ENCODE measurements around the gene CACNA2D3. TPM values are rescaled to one million over a fixed set of nuclear protein-coding genes. Genes with fewer than 3 reads are reported as not detected.
"Not testable (repeated sequence)": the region's sequence is repeated elsewhere in the genome, so short reads cannot be mapped to it uniquely, and the experiment has no call there.

The CACNA2D3 gene
- 1 to 10 TPM; 1.1 to 2.2 (median 1.6) TPM for polyA plus RNA-seq (ENCODE audit: insufficient read depth in 1 of 5, insufficient read length in 5 of 5, low replicate concordance in 1 of 5)
- long read RNA-seq, donor 1, result 0 reads
- long read RNA-seq, donor 2, result 0 reads
- long read RNA-seq, donor 3, result 0 reads
- long read RNA-seq, donor 4, result 0 reads
- long read RNA-seq, donor 5, result 0 reads
- long read RNA-seq, donor 6, result 0 reads
- long read RNA-seq, donor 7, result 0 reads
- long read RNA-seq, donor 8, result 0 reads

DNA sequence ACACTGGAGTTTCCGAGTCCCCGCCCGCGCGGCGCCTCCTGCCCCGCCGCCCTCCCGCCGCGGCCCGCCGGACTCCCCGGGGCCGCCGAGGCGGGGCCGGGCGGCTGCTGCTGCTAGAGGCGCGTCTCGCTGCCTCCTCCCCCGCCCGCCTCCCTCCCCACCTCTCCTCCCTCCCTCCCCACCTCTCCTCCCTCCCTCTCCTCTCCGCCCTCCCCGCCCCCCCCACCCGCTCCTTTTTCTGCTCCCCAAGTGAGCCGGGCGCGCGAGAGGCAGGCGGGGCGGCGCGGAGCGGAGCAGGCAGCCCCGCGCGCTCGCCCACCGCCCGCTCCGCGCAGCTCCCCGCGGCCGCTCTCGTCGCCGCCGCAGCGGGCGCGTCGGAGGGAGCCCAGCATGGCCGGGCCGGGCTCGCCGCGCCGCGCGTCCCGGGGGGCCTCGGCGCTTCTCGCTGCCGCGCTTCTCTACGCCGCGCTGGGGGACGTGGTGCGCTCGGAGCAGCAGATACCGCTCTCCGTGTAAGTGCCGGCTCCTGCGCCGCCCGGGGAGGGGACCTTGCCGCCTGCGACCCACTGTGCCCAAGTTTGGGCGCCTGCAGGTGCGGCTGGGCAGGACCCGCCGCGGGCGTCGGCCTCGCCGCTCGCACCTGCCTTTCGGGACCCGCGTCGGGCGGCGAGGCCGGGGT lies at the start of gene CACNA2D3:
Gene CACNA2D3 (plus strand): TSS at position 229 of the 679 bp plus-strand sequence.
- no peak for DNase-seq

DNA sequence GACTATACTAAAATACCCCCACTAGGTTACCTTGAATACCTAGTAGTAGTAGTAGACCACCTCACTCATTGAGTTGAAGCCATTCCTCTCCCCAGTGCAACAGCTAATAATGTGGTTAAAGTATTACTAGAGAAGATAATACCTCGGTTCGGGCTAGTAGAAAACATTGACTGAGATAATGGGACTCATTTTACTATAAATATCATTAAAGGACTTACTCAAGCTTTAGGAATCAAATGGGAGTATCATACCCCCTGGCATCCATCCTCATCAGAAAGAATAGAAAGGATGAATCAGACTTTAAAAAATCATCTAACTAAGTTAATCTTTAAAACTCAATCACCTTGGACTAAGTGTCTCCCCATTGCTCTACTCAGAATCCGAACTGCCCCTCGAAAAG lies 49.0 kb upstream of the CACNA2D3 start:
- DNase-seq, result no peak

DNA sequence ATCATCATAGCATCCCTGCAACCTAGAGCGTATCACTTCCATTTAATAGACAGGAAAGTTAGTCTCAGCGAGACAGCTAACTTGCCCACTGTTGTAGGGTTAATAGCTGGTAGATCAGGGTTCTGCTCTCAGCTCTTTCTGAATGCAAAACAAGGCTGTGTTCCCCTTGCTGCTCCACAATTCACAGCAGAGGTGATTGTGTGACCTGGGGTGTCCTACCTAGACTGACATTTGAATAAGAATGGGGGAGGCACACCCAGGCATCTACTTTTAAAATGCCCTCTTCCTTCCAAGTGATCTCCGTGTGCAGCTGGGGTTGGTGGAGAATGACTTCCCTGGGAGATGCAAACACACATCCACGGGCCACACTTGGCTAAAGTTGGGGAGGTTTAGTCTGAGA lies 43.0 kb upstream of the CACNA2D3 start:
- DNase-seq, result no peak

DNA sequence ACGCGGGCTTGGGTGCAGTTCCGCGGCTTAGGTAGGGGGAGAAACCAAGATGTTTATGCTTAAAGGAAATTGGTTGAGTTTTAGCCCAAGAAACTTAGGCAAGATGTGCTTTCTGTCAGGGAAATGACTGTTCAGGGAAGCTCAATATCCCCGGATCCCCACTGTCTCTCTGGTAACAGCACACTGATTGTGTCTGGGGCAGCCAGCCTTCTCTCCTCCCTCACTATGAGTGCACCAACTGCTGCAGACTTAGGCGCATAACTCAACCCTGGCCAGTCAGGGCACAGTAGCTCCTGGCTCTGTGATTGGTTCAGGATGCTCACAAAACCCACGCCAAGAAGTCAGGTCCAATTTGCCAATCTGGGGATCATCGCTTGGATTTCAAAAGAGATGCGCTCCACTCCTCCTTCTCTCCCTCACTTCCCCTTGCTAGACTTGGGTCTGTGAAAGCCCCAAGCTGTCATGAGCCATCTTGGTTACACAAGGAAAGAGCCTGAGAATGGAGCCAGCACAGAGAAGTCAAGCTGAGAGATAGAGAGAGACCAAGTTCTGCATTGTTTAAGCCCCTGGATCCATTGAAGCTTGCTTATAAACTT lies 42.5 kb upstream of the CACNA2D3 start:
- DNase-seq, result no peak

DNA sequence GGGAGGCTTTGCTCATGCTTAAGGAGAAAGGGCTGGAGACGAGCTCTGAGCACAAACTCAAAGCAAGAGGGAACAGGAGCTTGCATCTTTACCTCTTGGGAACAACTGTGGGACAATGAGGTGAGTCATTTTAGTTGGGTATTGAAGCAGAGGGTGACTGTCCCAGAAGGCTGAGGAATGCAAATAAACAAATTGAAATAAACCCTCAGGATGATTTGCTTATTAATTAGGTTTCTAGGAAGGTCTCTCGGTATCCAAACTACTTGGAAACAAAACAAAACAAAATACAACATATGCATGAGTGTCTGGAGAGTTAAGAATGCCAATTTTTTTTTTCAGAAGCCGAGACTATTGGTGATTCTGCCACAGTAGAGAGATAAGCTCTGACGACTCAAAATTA lies 38.4 kb upstream of the CACNA2D3 start:
- DNase-seq, result no peak

DNA sequence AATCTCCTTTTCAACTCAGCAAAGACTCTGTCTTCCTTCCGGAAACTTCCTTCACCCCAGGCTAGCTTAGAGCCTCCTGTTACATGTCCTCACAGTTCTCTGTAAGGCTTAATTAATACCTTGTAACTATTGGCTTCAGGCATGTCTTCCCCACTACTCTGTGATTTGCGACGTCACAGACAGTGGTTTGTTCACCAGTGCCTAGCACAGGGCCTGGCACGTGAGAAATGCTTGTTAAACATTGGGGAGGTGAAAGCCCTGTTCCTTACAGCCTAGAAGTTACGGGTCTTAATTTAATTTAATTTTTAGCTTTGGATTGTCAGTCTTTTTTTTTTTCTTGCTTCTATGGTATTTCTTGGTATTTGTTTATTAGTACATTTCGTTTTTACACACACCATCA lies 36.4 kb upstream of the CACNA2D3 start:
- no peak for DNase-seq

DNA sequence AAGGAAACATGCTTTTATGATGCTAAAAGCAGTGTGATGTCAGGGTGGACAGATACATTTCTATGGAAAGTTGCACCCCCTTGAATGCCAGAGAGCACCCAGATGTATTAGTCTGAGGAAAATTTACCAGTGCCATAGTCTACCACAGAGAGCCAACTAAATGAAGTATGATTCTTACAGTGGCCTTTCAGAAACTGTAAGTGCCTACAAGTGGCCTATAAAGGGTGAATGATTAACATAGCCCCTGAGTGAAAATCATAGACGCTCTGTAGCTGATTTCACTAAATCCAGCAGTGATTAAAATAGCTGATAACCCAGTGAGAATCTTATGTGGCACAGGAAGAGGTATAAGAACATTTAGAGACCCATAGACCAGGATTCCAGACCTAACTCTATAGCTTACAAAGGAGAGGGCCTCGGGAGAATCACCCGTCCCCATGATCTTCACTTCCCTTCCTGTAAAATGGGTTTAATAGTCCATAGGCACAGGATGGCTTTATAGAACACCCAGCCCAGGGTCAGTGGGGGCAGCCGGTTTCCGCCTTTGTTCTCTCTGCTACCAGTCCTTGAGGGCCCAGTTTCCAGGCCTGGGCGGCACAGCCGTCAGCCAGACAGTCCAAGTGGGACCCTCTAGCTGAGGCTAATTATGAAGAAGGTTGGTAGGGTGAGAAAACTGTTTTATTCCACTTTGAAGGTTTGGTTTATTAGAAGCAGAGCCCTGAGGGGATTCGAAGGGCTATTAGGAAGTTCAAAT lies 35.5 kb upstream of the CACNA2D3 start:
- peak; percentile 39 to 43 for DNase-seq

DNA sequence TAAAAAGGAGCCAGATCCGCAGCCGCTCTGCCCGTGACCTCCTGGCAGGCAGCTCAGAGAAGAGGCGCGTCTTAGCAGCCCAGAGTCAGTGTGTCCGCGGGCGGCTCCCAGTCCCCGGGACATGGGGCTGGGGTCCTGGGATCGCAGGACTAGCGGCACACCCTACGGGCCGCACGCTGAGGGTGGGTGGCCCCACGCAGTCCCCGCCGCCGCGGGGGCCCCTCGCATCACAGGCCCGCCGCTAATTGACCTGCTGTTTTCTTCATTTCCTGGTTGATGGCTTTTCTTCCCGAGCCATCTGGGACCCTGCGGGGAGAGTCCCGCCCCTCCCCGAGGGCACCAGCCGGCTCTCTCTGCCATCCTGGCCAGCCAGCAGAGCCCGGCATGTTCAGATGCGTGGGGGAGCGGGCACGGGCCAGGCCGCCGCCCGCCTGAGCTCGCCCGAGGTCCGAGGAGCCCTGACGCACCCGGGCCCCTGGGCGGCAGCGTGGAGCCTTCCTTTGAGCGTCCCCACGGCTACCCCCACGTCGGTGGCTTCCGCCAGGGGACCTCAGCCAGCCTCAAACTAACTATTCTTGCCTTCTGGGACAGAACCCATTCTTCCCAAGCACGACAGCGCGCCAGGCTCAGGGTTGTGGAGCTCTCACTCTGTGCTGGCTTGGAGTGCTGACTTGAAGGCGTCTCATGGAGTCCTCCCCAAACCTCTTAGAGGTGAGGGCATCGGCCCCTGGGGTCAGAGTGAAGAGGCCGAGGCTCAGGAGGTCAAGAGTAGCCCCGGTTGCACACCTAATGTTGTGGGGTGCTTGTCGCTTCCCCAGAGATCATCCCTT lies 34.6 kb upstream of the CACNA2D3 start:
- DNase-seq, result peak; percentile 15 to 19

DNA sequence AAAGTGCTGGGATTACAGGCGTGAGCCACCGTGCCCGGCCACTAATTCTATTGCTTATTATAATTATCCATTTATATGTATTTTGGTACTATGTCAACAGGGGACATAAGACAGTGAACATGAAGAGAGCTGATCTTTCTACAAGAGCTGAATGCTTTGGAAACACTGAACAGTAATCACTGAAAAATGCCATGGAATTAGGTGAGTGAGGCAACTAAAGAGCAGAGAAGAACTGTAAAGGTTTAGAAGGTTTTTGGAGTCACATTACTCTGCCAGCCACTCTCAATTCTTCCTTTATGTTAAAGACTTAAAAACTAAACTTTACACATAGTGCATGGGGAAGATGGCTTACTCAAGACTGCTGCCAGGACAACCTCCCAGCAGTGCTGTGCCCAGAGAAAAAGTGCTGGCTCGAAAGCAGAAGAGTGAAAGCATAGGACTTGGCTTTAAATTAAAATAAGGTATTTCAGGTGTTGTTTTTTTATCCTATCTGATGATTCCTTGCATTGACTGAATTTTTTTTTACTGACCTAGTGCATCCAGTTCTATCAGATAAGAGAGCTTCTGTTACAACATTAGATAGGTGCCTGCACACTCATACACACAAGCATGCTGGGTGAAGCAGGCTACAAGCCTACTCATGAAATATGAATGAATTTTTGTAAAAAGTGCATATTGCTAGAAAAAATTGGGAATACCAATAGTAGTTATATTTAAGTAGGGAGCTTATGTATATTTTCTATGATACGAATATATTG lies 28.7 kb upstream of the CACNA2D3 start:
- no peak for DNase-seq

DNA sequence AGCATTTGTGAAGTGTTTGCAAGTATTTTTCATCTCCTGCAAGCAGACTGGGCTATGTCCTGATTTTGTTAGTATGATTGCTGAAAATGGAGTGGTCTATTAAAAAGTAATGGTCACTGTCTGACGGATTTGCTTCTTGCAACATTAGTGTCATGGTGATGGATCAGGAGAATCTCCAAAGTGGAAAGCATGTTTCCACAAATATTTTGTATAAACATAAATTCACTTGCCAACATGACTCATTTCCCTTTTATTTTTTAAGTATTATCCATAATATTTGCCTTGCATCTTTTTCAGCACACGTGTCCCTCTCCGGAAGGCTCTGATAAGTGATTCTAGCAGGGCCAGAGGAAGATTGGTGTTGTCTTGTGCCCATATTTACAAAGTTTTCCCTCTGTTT lies 27.4 kb upstream of the CACNA2D3 start:
- no peak for DNase-seq

DNA sequence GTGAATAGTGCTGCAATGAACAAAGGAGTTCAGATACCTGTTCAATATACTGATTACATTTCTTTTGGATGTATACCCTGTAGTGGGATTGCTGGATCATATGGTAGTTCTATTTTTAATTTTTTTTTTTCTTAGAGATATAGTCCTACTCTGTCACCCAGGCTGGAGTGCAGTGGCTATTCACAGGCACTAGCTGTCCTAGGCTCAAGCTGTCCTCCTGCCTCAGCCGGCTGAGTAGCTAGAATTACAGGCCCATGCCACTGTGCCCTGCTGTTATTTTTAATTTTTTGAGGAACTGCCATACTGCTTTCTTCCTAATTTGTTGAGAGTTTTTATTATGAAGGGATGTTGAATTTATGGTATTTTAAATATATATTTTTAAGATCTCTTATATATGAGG lies 23.0 kb upstream of the CACNA2D3 start:
- DNase-seq, result no peak

DNA sequence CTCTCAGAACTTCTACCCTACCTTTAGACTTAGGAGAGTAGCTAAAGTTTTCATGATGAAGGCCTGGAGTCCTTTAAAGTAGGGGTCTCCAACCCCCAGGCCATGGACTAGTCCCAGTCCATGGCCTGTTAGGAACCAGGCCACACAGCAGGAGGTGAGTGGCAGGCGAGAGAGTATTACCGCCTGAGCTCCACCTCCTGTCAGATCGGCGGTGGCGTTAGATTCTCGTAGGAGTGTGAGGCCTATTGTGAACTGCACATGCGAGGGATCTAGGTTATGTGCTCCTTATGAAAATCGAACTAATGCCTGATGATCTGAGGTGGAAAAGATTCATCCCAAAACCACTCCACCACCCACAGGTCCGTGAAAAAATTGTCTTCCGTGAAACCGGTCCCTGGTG lies 18.3 kb upstream of the CACNA2D3 start:
- DNase-seq, result no peak

DNA sequence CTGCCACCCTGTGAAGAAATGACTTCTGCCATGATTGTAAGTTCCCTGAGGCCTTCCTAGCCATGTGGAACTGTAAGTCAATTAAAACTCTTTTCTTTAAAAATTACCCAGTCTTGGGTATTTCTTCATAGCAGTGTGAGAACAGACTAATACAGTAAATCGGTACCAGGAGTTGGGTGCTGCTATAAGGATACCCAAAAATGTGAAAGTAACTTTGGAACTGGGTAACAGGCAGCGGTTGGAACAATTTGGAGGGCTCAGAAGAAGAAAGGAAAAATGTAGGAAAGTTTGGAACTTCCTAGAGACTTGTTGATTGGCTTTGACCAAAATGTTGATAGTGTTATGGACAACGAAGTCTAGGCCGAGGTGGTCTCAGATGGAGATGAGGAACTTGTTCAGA lies 6.2 kb upstream of the CACNA2D3 start:
- DNase-seq, result not testable (repeated sequence)

DNA sequence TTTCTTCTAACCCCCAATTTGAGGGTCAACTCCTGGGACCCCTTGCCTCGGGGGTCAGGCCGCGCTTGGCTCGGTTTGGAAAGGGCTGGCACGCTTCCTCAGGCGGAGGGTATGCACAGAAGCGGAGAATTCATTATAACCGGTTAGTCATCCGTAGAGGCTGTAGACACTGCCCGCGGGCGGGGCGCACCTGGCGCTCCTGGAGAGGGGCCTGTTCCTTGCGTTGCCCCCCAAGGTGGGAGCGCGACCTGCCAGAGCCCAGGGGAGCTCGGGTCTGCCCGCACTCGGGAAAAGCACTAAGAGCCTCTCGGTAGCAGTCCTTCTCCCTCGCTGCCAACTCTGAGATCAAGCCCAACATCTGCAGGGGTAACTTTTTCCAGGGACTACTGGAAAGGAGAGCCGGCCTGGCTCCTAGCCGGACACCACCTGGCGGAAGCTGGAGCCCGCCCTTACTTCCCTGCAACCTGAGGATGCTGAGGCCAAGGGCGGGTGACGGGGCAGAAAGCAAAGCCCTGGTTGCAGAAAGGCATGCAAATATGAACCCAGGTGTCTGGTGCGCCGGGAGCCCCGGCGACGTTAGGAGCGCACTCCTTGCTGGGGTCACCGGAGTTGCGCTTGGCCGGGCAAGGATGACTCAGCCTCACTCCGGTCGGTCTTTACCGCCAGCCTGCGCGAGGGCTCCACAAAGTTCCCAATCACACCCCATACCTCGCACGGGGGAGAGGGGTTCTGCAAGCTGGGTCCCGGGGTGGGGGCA lies 1.5 kb upstream of the CACNA2D3 start:
- DNase-seq, result no peak

DNA sequence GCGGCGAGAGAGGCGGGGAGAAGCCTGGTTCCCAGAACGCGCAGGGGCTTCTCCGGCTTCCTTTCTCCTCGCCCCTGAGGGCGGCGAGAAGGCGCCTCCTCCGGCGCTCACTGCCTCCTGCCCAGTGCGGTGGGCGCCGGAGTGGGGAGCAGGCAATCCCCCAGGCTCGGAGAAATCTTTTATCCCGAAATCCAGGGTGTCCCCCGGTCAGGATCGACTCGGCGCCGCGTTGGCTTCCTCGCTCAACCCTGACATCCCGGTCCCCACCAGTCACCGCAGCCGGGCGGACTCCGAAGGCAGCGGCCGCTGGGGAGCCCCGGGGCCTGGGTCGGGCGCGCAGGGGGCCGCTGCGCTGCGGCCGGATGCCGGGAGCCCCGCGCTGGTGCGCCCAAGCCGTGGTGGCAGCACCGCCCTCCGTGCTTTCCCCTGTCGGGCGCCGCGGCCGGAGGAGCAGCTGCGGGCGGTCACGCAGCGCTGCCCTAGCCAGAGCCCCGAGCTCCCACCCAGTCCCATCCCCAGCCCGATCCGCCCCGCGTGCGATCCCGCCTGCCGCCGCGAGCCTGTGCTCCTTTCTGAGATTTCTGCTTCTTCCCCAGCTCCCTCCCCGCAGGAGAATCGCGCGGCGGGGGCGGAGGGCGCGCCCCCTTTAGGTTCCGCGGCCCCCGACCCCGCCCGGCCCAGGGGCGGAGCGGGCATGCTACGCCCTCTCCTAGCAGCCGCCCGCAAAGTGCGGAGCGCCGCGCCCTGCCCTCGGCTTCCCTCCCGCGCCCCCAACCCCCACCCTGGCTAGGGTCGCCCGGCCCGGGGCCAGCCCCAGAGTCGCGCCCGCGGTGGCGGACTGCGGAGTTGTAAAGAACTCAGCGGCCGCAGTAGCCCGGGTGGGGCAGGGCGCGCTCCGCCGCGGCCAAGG lies 683 bp upstream of the CACNA2D3 start:
- DNase-seq, result no peak

DNA sequence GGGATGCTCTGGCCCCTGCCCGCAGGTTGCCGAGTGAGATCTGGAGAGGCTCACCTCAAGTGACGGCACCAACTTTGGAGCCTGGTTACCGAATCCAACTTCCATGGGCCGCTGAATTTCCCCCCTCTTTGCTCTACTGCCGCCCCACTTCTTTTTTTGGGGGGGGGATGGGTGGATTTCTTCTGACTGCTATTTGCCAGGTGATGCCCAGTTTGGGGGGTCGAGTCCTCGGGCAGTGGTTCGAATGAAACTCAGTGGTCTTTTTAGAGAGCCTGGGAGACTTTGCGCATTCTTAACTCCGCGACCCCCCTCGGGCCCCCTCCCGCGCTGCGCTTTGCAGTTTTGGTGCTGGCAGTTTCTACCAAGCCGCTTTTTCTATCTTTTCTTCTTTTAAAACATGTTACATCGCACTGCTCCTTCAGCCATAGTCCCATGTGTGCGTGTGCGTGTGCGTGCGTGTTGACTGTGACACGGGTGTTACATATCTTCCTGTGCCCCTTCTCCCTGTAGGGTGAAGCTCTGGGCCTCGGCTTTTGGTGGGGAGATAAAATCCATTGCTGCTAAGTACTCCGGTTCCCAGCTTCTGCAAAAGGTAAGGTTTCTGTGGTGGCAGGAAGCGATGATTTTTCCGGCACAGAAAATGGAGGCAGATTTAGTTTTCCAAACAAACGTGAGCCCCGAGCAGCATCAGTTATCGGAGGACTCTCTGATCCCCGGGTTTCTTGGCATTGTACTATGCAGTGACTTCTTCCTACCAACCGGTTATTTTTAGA lies 837 bp downstream of the CACNA2D3 start:
- DNase-seq, result no peak

DNA sequence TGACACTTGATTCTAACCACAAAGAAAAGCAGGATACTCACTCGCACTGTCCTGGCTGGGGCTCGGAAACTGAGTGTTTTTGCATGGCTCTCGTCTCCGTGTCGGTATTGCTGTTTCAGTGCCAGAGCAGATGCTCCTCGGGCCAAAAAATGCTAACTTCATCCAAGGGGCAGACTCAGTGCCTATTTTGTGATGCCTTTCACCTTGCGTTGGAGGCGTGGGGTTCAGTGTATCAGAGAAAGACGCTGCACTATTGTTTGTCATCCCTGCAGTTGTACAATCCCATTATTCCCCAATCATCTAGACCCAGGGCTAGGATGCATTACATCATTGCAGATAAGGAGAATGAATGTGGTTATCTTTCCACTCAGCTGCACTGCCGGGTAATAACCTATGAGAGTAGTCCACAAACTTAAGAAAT lies 1.4 kb downstream of the CACNA2D3 start:
- no peak for DNase-seq

DNA sequence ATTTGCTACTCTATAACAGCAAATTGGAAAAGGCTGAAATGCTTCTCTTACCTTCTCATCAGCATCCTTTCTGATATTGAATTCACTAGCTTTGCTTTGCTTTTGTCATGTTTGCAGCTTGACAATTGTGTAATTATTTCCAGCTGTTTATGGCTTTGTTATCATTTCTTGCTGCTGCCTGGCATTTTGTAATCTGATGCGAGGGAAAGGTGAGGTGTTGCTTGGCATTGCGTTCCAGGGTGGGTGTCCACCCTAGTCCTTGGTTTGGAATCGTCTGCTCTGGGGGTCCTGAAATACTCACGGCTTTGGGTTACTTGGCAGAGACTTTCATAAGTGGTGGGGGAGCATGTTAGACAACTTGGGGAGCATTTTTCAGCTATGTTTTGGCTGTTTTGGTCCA lies 2.9 kb downstream of the CACNA2D3 start:
- DNase-seq, result no peak

Data from right lung (tissue), 10 donors.